HTR-8/SVneo (cell line): Measurements from ENCODE around the gene PAK5.

Experiments used
- DNase-seq: peaks from one replicate; pipeline ENCODE4 v3.0.0; 2011; ENCODE audit warnings: low spot score, mixed read lengths; ENCODE audit not compliant: insufficient read length
- FAIRE-seq: peaks from 2 replicates; lab custom pipeline; 2011; peaks lifted over from hg19 to GRCh38; lab: Jason Lieb, UNC

PAK5 gene

DNA sequence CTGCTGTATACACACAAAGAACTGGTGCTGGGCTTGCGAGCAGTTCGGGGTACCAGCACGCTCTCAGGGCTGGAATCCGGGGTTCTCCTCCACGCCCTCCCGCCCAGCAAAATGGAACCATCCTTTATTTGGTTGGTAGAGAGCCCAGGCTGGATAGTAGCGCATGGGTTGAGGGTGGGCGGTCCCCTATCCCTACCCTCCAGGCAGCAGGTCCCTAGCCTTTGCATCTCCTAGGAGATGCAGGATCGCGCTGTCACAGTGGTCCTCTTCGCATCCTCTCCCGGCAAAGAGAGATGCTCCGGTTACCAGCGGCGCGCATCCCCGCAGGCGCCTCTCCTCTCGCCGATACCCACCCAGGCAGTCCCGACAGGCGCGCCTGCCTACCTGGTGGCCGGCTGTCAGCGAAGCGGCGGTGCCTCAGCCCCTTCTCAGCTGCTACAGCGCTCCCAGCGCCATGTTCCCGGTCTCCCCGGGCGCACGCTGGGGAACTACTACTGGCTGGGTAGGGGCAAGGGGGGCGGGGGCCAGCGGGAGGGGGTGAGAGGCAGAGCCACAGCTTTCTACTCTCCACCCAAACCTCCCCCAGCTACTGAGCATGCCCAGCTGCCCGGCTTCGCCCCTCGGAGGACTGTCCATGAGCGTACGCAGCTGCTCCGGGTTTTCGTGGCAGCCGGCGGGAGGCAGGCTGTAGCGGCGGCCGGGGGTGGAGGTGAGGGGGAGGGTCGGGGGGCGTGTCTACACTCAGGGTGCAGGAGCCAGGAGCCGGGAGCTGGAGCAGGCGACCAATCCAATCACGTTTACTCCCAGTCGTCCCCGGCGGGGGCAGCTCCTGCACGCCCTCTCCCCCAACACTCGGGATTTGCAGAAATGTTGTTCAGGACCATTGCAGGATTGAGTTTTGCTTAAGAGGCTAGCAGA, at the start of gene PAK5:
TSS of gene PAK5 (minus strand) at position 699 of the 918 bp plus-strand sequence. CDS start 194,748 bp downstream, outside the sequence.
- FAIRE-seq (no peak), DNase-seq (peak; percentile 5)

DNA sequence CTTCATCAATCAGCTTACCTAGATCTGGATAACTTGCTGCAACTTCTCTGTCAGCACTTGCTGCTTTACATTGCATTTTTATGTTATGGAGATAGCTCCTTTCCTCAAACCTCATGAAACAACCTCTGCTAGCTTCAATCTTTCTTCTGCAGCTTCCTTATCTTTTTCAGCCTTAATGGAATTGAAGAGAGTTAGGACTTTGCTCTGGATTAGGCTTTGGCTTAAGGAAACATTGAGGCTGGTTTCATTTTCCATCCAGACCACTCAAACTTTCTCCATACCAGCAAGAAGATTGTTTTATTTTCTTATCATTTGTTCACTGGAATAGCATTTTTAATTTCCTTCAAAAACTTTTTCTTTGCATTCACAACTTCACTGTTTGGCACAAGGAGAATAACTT, 48.8 kb upstream of the PAK5 start:
- DNase-seq: no peak
- FAIRE-seq: no peak

- no peak for FAIRE-seq
- DNase-seq: no peak
Measured at GRCh38 chr20:9886227-9886626, 47.4 kb upstream of the PAK5 start.

DNA sequence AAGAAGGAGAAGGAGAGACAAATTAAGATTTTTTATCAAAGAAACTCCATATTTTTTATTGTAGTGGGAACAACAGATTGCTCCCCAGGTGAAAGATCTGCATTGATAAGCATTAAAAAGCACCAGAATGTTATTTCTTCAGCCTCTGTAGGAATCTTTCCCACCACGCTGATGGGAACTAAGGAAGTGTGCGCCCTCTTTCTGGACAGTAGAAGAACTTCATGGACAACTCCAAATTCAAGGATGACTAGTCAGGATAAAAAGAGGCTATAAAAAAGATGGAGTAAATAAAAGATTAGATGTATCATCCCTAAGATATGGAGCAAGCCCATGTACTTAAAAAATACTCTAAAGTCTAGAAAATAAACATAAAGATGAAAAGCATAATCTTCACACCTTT, 45.8 kb upstream of the PAK5 start:
- DNase-seq (no peak), FAIRE-seq (no peak)

GRCh38 chr20:9884061-9884460, 45.2 kb upstream of the PAK5 start:
- FAIRE-seq (no peak), DNase-seq (no peak)

GRCh38 chr20:9877932-9878495, 39.1 kb upstream of the PAK5 start:
- FAIRE-seq: no peak

DNA sequence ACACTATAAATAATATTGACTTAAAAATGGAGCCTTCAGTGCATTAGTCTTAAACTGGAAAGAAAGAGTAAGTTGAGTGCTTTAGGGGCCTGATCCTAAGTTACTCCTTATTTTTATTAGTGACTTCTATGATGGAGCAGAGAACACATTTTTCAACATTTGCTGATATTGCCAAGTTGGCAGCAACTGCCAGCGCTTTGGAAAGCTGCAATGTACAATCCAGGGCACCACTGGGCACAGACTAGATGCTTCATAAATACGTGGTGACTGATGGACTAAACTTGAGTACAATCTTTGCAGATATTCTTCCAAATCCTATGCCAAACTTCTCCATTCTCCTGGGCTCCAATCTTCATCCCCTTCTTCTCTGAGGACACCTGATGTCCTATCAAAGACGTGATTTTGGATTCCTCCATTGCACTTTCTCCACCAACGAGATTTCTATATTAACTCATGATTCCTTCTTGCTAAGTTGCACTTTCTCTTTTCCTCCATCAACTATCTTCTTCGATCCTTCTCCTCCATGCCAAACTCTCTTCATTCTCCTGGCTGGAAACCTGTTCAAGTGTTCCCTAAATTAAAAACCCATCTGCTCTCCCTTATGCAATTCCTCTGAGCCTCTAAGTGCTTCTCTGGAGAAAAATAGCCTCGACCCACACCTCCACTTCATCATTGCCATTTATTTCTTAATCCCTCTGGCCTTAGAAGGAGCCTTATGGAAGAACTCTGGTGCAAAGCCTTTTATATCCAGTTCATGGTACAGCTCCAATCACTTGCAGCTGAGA, 28.5 kb upstream of the PAK5 start:
- FAIRE-seq (no peak), DNase-seq (no peak)

More at GRCh38 chr20:9877932-9878495, 39.1 kb upstream of the PAK5 start:
- DNase-seq: no peak

GRCh38 chr20:9852566-9852965, 13.7 kb upstream of the PAK5 start:
- FAIRE-seq (no peak), DNase-seq (no peak)

DNA sequence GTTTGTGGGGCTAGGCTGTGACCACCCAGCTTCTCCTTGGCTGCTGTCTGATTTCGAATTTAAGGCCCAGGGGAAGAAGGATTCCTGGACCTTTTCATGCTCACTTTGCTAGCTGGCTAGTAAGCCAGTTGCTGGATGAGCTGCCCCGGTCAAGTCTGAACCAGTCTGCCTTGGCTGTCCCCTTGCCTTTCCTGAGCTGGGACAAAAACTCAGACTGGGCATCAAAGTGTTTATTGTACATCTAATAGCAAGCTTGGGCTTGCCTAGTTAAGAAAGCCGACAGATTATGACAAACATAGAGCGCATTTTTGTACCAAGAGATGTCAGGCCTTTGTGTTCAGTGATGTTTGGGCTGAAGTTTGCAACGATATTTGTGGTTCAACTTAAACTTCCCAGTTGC, 750 bp upstream of the PAK5 start:
- FAIRE-seq (no peak), DNase-seq (no peak)

DNA sequence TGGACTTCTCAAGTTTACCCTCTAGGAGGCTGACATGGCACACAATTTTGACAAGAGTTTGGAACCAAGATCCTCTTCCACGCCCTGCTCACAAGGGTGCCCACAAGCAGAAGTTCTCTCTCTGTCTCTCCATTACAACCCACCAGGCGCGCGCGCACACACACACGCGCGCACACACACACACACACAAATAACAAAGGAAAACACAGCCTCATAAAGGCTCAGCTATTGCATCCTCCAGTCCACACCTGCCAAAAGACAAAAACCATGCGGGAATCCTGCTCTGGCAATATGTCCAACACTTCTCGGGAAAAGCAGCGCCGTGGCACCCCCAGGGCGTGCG, 870 bp downstream of the PAK5 start:
- DNase-seq (no peak), FAIRE-seq (no peak)

DNA sequence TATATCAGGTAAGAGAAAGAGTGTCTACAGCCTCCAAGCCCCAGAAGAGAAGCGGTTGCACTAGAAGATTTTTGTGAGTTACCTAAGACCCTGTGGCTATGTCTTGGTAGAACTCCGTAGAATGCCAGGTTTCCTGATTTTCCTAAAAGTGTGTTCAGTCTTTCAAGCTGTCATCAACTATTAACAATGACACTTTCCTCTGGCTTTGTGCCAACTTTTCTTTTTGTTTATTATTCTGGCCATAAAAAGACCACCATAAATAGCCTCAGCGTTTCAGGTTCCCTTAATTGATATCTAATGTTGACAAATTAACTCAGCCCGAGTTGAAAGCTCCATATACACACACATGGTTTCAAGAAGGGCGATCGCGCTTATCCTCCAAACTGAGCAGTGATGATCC, 1.2 kb downstream of the PAK5 start:
- no peak for FAIRE-seq
- DNase-seq: no peak

GRCh38 chr20:9835302-9835701, 3.6 kb downstream of the PAK5 start:
- DNase-seq (no peak), FAIRE-seq (no peak)

DNA sequence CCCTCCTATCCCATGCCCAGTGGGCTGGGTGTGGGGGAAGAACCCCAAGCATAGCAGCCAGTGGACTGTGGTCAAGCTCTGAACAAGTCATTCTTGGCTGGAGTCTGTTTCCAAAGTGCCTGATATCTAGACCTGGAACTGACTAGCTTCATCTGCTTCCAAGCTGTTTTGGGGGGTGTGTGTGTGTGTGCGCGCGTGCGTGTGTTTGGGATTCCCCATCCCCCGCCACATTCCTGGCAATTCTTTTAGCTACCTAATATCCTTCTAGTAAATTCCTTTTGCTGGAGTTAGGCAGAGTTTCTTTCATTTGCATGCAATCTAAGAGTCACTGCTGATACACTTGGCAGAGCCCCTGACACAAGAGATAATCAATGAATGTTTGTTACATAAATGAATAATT, 7.8 kb downstream of the PAK5 start:
- no peak for DNase-seq

DNA sequence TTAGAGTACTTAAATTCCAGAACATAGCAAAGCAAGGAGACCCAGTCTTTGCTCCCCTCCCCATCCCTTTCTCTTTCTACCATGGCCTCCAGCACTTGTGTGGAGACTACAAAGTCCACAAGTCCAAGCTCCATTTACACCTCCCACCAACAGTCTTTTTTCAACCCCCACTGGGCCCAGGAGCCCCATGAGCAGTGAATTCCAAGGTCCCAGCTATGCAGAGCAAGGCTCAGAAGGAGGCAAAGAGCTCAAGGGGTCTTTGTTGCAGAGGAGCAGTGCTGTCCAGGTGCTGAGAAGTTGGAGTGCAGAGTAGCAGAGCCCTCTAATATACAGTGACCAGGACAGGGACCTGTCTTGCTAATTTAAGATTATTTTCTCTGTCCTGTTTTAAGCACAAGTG, 9.0 kb downstream of the PAK5 start:
- FAIRE-seq (no peak), DNase-seq (no peak)

More for the DNA sequence above, 7.8 kb downstream of the PAK5 start:
- FAIRE-seq: no peak

- DNase-seq (no peak), FAIRE-seq (no peak)
Measured at GRCh38 chr20:9817654-9818053, 21.2 kb downstream of the PAK5 start.

- no peak for DNase-seq
- FAIRE-seq: no peak
Measured at GRCh38 chr20:9815632-9816031, 23.2 kb downstream of the PAK5 start.

DNA sequence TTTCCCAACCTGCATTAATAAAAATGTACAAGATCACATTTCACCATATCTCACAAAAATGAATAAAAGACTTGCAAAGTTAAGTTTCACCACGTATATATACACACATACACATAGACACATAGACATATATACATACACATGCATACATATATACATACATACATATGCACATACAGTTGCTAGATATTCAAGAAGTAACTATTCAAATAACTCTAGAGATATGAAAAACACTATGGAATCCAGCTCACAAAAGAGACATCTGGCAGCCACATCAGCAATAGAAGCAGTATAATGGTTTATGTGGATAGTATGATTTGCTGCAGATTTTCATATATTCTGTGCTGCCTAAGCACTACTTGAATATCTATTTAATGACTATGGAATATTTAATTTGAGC, 28.1 kb downstream of the PAK5 start:
- DNase-seq (no peak), FAIRE-seq (no peak)

DNA sequence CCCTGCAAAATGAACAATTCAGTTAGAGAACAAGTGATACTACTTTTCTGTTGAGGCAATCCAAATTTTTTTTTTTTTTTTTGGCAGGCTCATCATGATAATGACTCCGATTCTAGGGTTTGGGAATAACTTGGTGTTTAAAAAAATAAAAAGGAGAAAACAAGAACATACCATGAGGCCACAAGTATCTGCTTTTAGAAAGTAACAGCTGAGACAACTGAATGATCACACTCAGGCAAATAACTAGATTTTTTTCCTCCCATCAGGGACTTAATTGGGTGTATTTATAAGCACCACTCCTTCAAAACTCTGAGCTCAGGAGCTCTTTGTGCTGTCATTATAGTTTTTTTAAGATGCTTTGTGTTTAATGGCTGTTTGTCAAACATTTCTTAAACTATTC, 29.6 kb downstream of the PAK5 start:
- FAIRE-seq: no peak
- DNase-seq: no peak

DNA sequence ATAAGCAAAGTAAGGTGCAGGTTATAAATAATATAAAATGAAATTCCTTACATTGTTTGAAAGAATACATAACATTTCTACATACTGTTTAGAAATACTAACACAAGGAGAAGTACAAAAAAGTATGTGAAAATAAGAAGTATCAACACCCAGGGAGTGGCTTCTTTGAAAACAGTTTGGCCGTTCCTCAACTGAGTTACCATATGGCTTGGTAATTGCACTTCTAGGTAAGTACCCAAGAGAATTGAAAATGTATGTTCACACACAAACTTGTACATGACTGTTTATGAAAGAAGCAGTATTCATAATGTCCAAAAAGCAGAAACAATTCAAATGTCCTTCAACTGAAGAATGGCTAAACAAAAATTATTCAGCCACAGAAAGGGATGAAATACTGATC, 30.7 kb downstream of the PAK5 start:
- DNase-seq (no peak), FAIRE-seq (no peak)

GRCh38 chr20:9807136-9807535, 31.7 kb downstream of the PAK5 start:
- FAIRE-seq (no peak), DNase-seq (no peak)

GRCh38 chr20:9800421-9800820, 38.5 kb downstream of the PAK5 start:
- FAIRE-seq (no peak), DNase-seq (no peak)
